ENCODE results near the gene NUP214.

NUP214 gene

DNA sequence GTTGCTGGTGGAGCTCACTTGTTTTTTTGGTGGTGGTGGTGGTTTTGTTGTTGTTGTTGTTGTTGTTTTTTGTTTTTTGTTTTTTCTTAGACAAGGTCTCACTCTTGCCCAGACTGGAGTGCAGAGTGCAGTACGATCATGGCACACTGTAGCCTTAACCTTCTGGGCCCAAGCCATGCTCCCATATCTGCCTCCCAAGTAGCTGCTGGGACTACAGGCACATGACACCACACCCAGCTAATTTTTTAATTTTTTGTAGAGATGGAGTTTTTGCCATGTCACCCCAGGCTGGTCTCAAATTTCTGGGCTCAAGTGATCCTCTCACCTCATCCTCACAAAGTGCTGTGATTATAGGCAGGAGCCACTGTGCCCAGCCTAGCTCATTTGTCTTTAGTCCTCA lies 53.5 kb downstream of the NUP214 start:
- H3K27ac ChIP-seq (ENCODE audit: extremely low read depth, low read depth, low read length): no peak overlapping the region
- H3K36me3 ChIP-seq (ENCODE audit: control insufficient read depth in 2 of 2, insufficient read depth in 1 of 2, low read length in 2 of 2): peaks cover 0 to 78% of the 10 kb centered on the region in 2 experiments; a peak in 2 of 3 replicates

DNA sequence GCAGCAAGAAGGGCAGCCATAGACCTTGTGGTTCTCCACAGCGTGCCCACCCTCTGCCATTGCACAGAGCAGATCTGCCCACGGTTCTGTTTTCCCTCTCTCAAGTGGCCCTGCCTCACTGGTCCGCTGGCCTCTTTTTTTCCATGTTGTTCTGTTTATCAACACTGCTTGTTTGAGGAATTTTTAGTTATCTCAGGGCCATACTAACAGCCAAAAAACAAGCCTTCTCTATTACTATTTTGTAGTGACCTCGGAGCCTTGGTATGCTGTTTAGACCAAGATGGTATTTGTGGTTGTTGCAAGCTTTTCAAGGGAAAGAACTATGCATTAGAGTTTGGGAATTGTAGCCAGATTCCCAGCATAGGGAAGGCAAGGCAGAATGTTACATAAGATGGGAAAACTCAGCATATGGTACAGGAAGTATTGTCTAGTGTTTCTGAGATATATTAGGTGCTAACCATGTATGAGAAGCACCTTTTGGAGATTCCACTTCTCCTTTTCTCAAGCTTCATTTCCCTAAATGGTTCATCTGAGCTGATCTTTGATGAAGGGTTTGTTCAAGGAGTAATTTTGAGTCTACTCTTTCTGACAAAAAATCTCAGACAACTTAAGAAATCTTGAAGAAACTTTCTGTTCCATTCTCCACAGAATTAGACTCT lies 54.3 kb downstream of the NUP214 start:
- Histone ChIP-seq H3K9me3 (ENCODE audit: control insufficient read depth, insufficient read depth, low read depth, low read length) (no peaks in the 10 kb centered on the region), H3K36me3 (ENCODE audit: control insufficient read depth in 2 of 2, insufficient read depth in 1 of 2, low read length in 2 of 2) (peaks cover 0 to 72% of the 10 kb centered on the region in 2 experiments; a peak in 2 of 3 replicates), H3K4me1 (ENCODE audit: control insufficient read depth, insufficient read depth, low read length) (no peaks in the 10 kb centered on the region), H3K27ac (ENCODE audit: extremely low read depth, low read depth, low read length) (no peak overlapping the region), H3K4me3 (ENCODE audit: low read depth, low read length) (no peak overlapping the region)
- CTCF ChIA-PET: interaction anchor here (0.6 to 10.2 kb wide), 17 partner anchors 9 to 170 kb away, joined by 3 to 183 read pairs (median 4); no protein-coding TSS in a partner anchor
- POLR2A ChIA-PET: interaction anchor here (1.4 kb wide), 1 partner anchor 194 kb away, joined by 8 read pairs; no protein-coding TSS in a partner anchor
- no peak for TF ChIP-seq ZNF513 (tag by site-specific recombination; IDR thresholded peaks at IDR 0.05)
- no peak for TF ChIP-seq ZXDB (tag by site-specific recombination; IDR thresholded peaks at IDR 0.05)
- TF ChIP-seq BCL11B (tag by site-specific recombination; IDR thresholded peaks at IDR 0.05; ENCODE audit: low read depth): no peak
- TF ChIP-seq, protein P1, sequence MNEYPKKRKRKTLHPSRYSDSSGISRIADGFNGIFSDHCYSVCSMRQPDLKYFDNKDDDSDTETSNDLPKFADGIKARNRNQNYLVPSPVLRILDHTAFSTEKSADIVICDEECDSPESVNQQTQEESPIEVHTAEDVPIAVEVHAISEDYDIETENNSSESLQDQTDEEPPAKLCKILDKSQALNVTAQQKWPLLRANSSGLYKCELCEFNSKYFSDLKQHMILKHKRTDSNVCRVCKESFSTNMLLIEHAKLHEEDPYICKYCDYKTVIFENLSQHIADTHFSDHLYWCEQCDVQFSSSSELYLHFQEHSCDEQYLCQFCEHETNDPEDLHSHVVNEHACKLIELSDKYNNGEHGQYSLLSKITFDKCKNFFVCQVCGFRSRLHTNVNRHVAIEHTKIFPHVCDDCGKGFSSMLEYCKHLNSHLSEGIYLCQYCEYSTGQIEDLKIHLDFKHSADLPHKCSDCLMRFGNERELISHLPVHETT (tag by site-specific recombination; IDR thresholded peaks at IDR 0.05): no peak
- no peak for TF ChIP-seq KLF9 (tag by site-specific recombination; IDR thresholded peaks at IDR 0.05; ENCODE audit: low read depth)
- TF ChIP-seq ZNF610 (tag by site-specific recombination; IDR thresholded peaks at IDR 0.05; ENCODE audit: borderline replicate concordance): no peak
- TF ChIP-seq ZNF692 (tag by site-specific recombination; IDR thresholded peaks at IDR 0.05): no peak
- TF ChIP-seq ZNF48 (tag by site-specific recombination; IDR thresholded peaks at IDR 0.05): no peak
- no peak for TF ChIP-seq GLI2 (tag by site-specific recombination; IDR thresholded peaks at IDR 0.05; ENCODE audit: borderline replicate concordance, low read depth)
- no peak for TF ChIP-seq ZNF426 (tag by site-specific recombination; IDR thresholded peaks at IDR 0.05)
- TF ChIP-seq, protein P2, sequence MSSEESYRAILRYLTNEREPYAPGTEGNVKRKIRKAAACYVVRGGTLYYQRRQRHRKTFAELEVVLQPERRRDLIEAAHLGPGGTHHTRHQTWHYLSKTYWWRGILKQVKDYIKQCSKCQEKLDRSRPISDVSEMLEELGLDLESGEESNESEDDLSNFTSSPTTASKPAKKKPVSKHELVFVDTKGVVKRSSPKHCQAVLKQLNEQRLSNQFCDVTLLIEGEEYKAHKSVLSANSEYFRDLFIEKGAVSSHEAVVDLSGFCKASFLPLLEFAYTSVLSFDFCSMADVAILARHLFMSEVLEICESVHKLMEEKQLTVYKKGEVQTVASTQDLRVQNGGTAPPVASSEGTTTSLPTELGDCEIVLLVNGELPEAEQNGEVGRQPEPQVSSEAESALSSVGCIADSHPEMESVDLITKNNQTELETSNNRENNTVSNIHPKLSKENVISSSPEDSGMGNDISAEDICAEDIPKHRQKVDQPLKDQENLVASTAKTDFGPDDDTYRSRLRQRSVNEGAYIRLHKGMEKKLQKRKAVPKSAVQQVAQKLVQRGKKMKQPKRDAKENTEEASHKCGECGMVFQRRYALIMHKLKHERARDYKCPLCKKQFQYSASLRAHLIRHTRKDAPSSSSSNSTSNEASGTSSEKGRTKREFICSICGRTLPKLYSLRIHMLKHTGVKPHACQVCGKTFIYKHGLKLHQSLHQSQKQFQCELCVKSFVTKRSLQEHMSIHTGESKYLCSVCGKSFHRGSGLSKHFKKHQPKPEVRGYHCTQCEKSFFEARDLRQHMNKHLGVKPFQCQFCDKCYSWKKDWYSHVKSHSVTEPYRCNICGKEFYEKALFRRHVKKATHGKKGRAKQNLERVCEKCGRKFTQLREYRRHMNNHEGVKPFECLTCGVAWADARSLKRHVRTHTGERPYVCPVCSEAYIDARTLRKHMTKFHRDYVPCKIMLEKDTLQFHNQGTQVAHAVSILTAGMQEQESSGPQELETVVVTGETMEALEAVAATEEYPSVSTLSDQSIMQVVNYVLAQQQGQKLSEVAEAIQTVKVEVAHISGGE (tag by site-specific recombination; conservative IDR thresholded peaks at IDR 0.05; ENCODE audit: low read depth): no peak
- TF ChIP-seq ZNF600 (tag by site-specific recombination; IDR thresholded peaks at IDR 0.05): no peak

More for the DNA sequence above, 53.5 kb downstream of the NUP214 start:
- H3K4me1 ChIP-seq (ENCODE audit: control insufficient read depth, insufficient read depth, low read length): no peaks in the 10 kb centered on the region
- ChIA-PET POLR2A (interaction anchor here (0.9 to 1.4 kb wide), 2 partner anchors 15 to 195 kb away, joined by 3 to 8 read pairs; no protein-coding TSS in a partner anchor), CTCF (interaction anchor here (0.6 to 10.2 kb wide), 22 partner anchors 10 to 1265 kb away, joined by 3 to 183 read pairs (median 4); no protein-coding TSS in a partner anchor)
- TF ChIP-seq ZBTB1 (tag by site-specific recombination; IDR thresholded peaks at IDR 0.05): no peak
- TF ChIP-seq ZNF416 (tag by site-specific recombination; IDR thresholded peaks at IDR 0.05): no peak
- no peak for TF ChIP-seq ZNF510 (tag by site-specific recombination; IDR thresholded peaks at IDR 0.05; ENCODE audit: insufficient replicate concordance)
- no peak for TF ChIP-seq KLF10 (tag by site-specific recombination; IDR thresholded peaks at IDR 0.05)
- no peak for TF ChIP-seq ZNF776 (tag by site-specific recombination; IDR thresholded peaks at IDR 0.05; ENCODE audit: borderline replicate concordance)
- no peak for TF ChIP-seq ZNF600 (tag by site-specific recombination; IDR thresholded peaks at IDR 0.05)
- no peak for TF ChIP-seq GLI2 (tag by site-specific recombination; IDR thresholded peaks at IDR 0.05; ENCODE audit: borderline replicate concordance, low read depth)
- TF ChIP-seq REPIN1 (tag by site-specific recombination; IDR thresholded peaks at IDR 0.05; ENCODE audit: low read depth): no peak
- no peak for TF ChIP-seq ZNF169 (tag by site-specific recombination; IDR thresholded peaks at IDR 0.05)
- TF ChIP-seq ZNF391 (tag by site-specific recombination; IDR thresholded peaks at IDR 0.05; ENCODE audit: borderline replicate concordance, low read depth): no peak
- TF ChIP-seq ZNF544 (tag by site-specific recombination; IDR thresholded peaks at IDR 0.05): no peak
- TF ChIP-seq GLIS2 (tag by site-specific recombination; IDR thresholded peaks at IDR 0.05): no peak
- no peak for TF ChIP-seq YY2 (tag by site-specific recombination; IDR thresholded peaks at IDR 0.05)
- TF ChIP-seq ZNF266 (tag by site-specific recombination; IDR thresholded peaks at IDR 0.05; ENCODE audit: low read depth): no peak
- no peak for TF ChIP-seq MZF1 (tag by site-specific recombination; IDR thresholded peaks at IDR 0.05; ENCODE audit: borderline replicate concordance)
- no peak for TF ChIP-seq ZNF112 (tag by site-specific recombination; IDR thresholded peaks at IDR 0.05)
- no peaks in the 10 kb centered on the region for H3K9me3 ChIP-seq (ENCODE audit: control insufficient read depth, insufficient read depth, low read depth, low read length)
- no peak overlapping the region for H3K4me3 ChIP-seq (ENCODE audit: low read depth, low read length)
